Prostate gland (tissue), 2 donors: ENCODE data around the gene SYT4.

ENCODE experiments used
- CTCF ChIP-seq, 4 experiments: fragments of 200-600 bp in 2 of 4; fragments of 450-650 bp in 2 of 4; sonication (generic) in 2 of 4; IDR thresholded peaks; 1 replicate in 3 of 4; 2 replicates in 1 of 4; pipeline ENCODE4 v1.5.1; 2016 to 2019; ENCODE audit warnings: antibody characterized with exemption in 4 of 4, mild to moderate bottlenecking in 2 of 4, moderate library complexity in 2 of 4
- POLR2A ChIP-seq: fragments of 450-650 bp; IDR thresholded peaks from one replicate; pipeline ENCODE4 v1.6.1; 2016; ENCODE audit warnings: antibody characterized with exemption, mild to moderate bottlenecking
- POLR2AphosphoS5 ChIP-seq: sonication (generic); formaldehyde crosslinking; IDR thresholded peaks from one replicate; pipeline ENCODE4 v1.6.1; 2017; ENCODE audit warnings: antibody characterized with exemption

- TF ChIP-seq POLR2A (no peak), CTCF (IDR thresholded peaks at IDR 0.05) (no peak), POLR2AphosphoS5 (no peak)
Observed at GRCh38 chr18:43222501-43222900, 54.8 kb downstream of the SYT4 start.
